Endothelial cell of umbilical vein (primary cell): Measurements from ENCODE around the gene CLIC5. TPM values are rescaled to one million over a fixed set of nuclear protein-coding genes. Genes with fewer than 3 reads are reported as not detected.

ENCODE experiments used
- BruUV-seq: library from RNA; stranded (reverse); fragments of 400-500 nt; replicated peaks from 2 replicates; lab custom pipeline; 2021; lab: Mats Ljungman, UMichigan
- CTCF ChIA-PET: fragments of 300-600, 350-600 bp; sonication (Branson Sonifier 250); formaldehyde crosslinking; loops from one replicate; lab custom pipeline; 2021; ENCODE audit warnings: antibody characterized with exemption, inconsistent platforms; lab: Charles Lee
- POLR2A ChIA-PET: fragments of 300-600, 350-600 bp; sonication (Branson Sonifier 250); formaldehyde crosslinking; loops from one replicate; lab custom pipeline; 2021; ENCODE audit warnings: antibody characterized with exemption, inconsistent platforms; lab: Charles Lee
- DNase-seq: peaks from one replicate; pipeline ENCODE4 v3.0.0-alpha.2; 2011; ENCODE audit warnings: low read depth, low spot score
- FAIRE-seq: peaks from 2 replicates; lab custom pipeline; 2011; peaks lifted over from hg19 to GRCh38; lab: Jason Lieb, UNC
- H2AFZ ChIP-seq: 2 replicates; pipeline ENCODE4 v1.6.0; 2012; ENCODE audit warnings: low read depth, low read length, control low read depth, inconsistent platforms
- H3K27ac ChIP-seq: 2 replicates; pipeline ENCODE4 v1.5.1; 2011; ENCODE audit warnings: low read depth, mild to moderate bottlenecking, control low read depth, low read length, moderate library complexity; ENCODE audit not compliant: insufficient read depth
- H3K27me3 ChIP-seq, 2 experiments: 2 replicates each; pipeline versions ENCODE4 v1.6.0 to v1.6.1; 2011; ENCODE audit warnings: low read length in 2 of 2, mixed read lengths in 1 of 2; ENCODE audit not compliant: control insufficient read depth in 2 of 2, insufficient read depth in 2 of 2
- H3K36me3 ChIP-seq, 2 experiments: 2 replicates in 1 of 2; 3 replicates in 1 of 2; pipeline ENCODE4 v1.5.1; 2011; ENCODE audit warnings: low read length in 2 of 2, mild to moderate bottlenecking in 1 of 2, moderate library complexity in 1 of 2; ENCODE audit not compliant: control insufficient read depth in 2 of 2, insufficient read depth in 2 of 2; ENCODE audit errors: extremely low read depth in 1 of 2
- H3K4me1 ChIP-seq: 3 replicates; pipeline ENCODE4 v1.5.1; 2011; ENCODE audit warnings: mild to moderate bottlenecking, low read length; ENCODE audit not compliant: control insufficient read depth, insufficient read depth; ENCODE audit errors: extremely low read depth
- H3K4me2 ChIP-seq: 2 replicates; pipeline ENCODE4 v1.6.1; 2011; ENCODE audit warnings: low read length, control low read depth, mixed read lengths; ENCODE audit not compliant: insufficient read depth
- H3K4me3 ChIP-seq, 3 experiments: fragments of 200-600 bp in 1 of 3; sonication (generic), shearing (Covaris generic) in 1 of 3; replicated peaks in 1 of 3; 2 replicates each; pipeline ENCODE4 v1.5.1; 2011 to 2016; ENCODE audit warnings: control low read depth in 3 of 3, low read length in 3 of 3, mild to moderate bottlenecking in 2 of 3, inconsistent platforms in 1 of 3, low read depth in 1 of 3, moderate library complexity in 1 of 3; ENCODE audit not compliant: insufficient read depth in 1 of 3
- H3K79me2 ChIP-seq: 2 replicates; pipeline ENCODE4 v1.6.0; 2012; ENCODE audit warnings: low read length, inconsistent platforms; ENCODE audit not compliant: control insufficient read depth, insufficient read depth
- H3K9ac ChIP-seq: replicated peaks from 2 replicates; pipeline ENCODE3; 2011; ENCODE audit warnings: low read length, control low read depth; ENCODE audit not compliant: insufficient read depth; ENCODE audit errors: extremely low read depth
- H3K9me1 ChIP-seq: replicated peaks from 3 replicates; pipeline ENCODE4 v1.6.0; 2011; ENCODE audit warnings: mild to moderate bottlenecking, low read length; ENCODE audit not compliant: control insufficient read depth, insufficient read depth; ENCODE audit errors: extremely low read depth
- H3K9me3 ChIP-seq: replicated peaks from 2 replicates; pipeline ENCODE4 v1.5.1; 2012; ENCODE audit warnings: low read length, inconsistent platforms; ENCODE audit not compliant: control insufficient read depth, insufficient read depth
- H4K20me1 ChIP-seq: replicated peaks from 2 replicates; pipeline ENCODE3; 2011; ENCODE audit warnings: mild to moderate bottlenecking, low read length; ENCODE audit not compliant: control insufficient read depth, insufficient read depth; ENCODE audit errors: extremely low read depth
- FOS ChIP-seq: IDR thresholded peaks from 2 replicates; pipeline ENCODE4 v1.6.1; 2011; ENCODE audit warnings: mild to moderate bottlenecking, low read length, moderate library complexity, borderline replicate concordance; ENCODE audit not compliant: insufficient read depth
- GATA2 ChIP-seq: IDR thresholded peaks from 2 replicates; pipeline ENCODE4 v1.7.0; 2011; ENCODE audit warnings: low read depth, mild to moderate bottlenecking, moderate library complexity, mixed read lengths, low read length; ENCODE audit not compliant: insufficient read length, insufficient read depth
- MYC ChIP-seq: IDR thresholded peaks from one replicate; pipeline ENCODE4 v1.6.1; 2011; ENCODE audit warnings: mild to moderate bottlenecking, low read depth, low read length
- POLR2A ChIP-seq: IDR thresholded peaks from 2 replicates; pipeline ENCODE4 v1.6.1; 2012; ENCODE audit warnings: low read depth, mild to moderate bottlenecking, control low read depth, low read length
- POLR2AphosphoS5 ChIP-seq: IDR thresholded peaks from 2 replicates; pipeline ENCODE4 v1.6.1; 2012; ENCODE audit warnings: low read depth, mild to moderate bottlenecking, control low read depth, low read length, moderate library complexity; ENCODE audit not compliant: insufficient read depth
- dilution Hi-C: fragments of 300-500 bp; cut with MboI; formaldehyde crosslinking; loops from one replicate; pipeline ENCODE4 v1.15.0; 2019; ENCODE audit warnings: low sequenced_read_pairs; ENCODE audit not compliant: extremely low pct_ligation_motif_present
- intact Hi-C: fragments of 100-400 bp; cut with micrococcal nuclease; formaldehyde crosslinking; loops from one replicate; pipeline ENCODE4 v1.10.0; 2022
- polyA plus RNA-seq, 4 experiments: library from polyadenylated mRNA; depleted of rRNA in 3 of 4; stranded (reverse) in 3 of 4; unstranded in 1 of 4; fragments of >200 nt; gene quantifications; 2 replicates each; pipeline versions ENCODE4 v1.2.1 to v1.2.3, GENCODE V29; 2011 to 2012; ENCODE audit warnings: missing spikeins in 1 of 4
- total RNA-seq: library from RNA; stranded (reverse); gene quantifications from 2 replicates; pipeline ENCODE4 v1.2.3, GENCODE V29; 2021
- TF ChIP-seq, protein P1 (sequence below), 2 donors: IDR thresholded peaks; 1 replicate in 1 of 2; 2 replicates in 1 of 2; pipeline ENCODE4 v1.5.1; 2011; ENCODE audit warnings: low read length in 2 of 2, mild to moderate bottlenecking in 2 of 2, moderate library complexity in 2 of 2, control low read depth in 1 of 2, inconsistent platforms in 1 of 2, low read depth in 1 of 2; ENCODE audit not compliant: insufficient read depth in 1 of 2; ENCODE audit errors: extremely low read depth in 1 of 2
- TF ChIP-seq, protein P2 (sequence below): IDR thresholded peaks from 2 replicates; pipeline ENCODE4 v1.6.1; 2011; ENCODE audit not compliant: insufficient read depth, insufficient read length

CLIC5 gene
- total and polyA plus RNA-seq, 2 donors (not counting 3 experiments of a cell fraction or from before 2014, with no cell fraction given): 0.07 TPM; not detected in 1

DNA sequence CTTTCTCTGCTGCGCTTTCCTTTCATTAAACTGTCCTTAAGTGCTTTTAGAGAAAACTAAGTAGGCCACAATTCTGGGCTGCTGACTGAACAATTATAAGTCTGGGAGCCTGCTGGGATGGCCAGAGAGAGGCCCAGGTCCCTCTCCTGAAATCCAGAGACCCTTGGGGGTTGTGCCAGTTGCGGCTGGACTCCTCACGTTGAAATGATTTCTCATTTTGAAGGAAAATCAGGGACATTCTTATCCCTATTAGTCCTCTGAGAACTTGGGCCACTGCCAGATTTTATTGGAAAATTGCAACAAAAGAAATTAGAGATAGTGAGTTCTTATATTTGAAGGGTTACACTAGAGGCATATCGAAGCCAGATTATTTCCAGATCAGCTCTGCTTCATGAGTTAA is 145.1 kb downstream of the CLIC5 start:
- BruUV-seq: no TSS peak
- TF ChIP-seq, protein P1, sequence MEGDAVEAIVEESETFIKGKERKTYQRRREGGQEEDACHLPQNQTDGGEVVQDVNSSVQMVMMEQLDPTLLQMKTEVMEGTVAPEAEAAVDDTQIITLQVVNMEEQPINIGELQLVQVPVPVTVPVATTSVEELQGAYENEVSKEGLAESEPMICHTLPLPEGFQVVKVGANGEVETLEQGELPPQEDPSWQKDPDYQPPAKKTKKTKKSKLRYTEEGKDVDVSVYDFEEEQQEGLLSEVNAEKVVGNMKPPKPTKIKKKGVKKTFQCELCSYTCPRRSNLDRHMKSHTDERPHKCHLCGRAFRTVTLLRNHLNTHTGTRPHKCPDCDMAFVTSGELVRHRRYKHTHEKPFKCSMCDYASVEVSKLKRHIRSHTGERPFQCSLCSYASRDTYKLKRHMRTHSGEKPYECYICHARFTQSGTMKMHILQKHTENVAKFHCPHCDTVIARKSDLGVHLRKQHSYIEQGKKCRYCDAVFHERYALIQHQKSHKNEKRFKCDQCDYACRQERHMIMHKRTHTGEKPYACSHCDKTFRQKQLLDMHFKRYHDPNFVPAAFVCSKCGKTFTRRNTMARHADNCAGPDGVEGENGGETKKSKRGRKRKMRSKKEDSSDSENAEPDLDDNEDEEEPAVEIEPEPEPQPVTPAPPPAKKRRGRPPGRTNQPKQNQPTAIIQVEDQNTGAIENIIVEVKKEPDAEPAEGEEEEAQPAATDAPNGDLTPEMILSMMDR (IDR thresholded peaks at IDR 0.05; ENCODE audit: extremely low read depth in 1 of 2, insufficient read depth in 1 of 2, low read depth in 1 of 2, low read length in 2 of 2): no peak
- TF ChIP-seq GATA2 (no peak), POLR2AphosphoS5 (no peak), POLR2A (no peak), MYC (no peak), FOS (no peak)
- TF ChIP-seq, protein P2, sequence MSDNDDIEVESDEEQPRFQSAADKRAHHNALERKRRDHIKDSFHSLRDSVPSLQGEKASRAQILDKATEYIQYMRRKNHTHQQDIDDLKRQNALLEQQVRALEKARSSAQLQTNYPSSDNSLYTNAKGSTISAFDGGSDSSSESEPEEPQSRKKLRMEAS: no peak

More for the DNA sequence above, 145.1 kb downstream of the CLIC5 start:
- H3K4me2 ChIP-seq: no peak overlapping the region
- DNase-seq (no peak), FAIRE-seq (no peak)
- POLR2A ChIA-PET: no interaction called here
- CTCF ChIA-PET: no interaction called here
- H3K9ac ChIP-seq: no peak overlapping the region
- H2AFZ ChIP-seq: no peak overlapping the region
- H4K20me1 ChIP-seq: no peaks in the 10 kb centered on the region
- intact Hi-C loops (no loop called here), dilution Hi-C loops (no loop called here)
- no peak overlapping the region for H3K27ac ChIP-seq
- H3K9me1 ChIP-seq: no peaks in the 10 kb centered on the region
- no peak overlapping the region for H3K4me3 ChIP-seq
- H3K9me3 ChIP-seq: no peaks in the 10 kb centered on the region
- no peaks in the 10 kb centered on the region for H3K27me3 ChIP-seq
- no peaks in the 10 kb centered on the region for H3K36me3 ChIP-seq
- no peaks in the 10 kb centered on the region for H3K4me1 ChIP-seq
- H3K79me2 ChIP-seq: no peaks in the 10 kb centered on the region
